ENCODE results near the gene XXYLT1. TPM values are rescaled to one million over a fixed set of nuclear protein-coding genes. Genes with fewer than 3 reads are reported as not detected.
A peak's percentile ranks its signal among the peaks of the same experiment; 100 is the strongest.

The XXYLT1 gene
- total and polyA plus RNA-seq, 2 of the 4 experiments (the other 2 are of a cell fraction) = 14.7 to 18.1 TPM

GRCh38 chr3:195207731-195208130, 63.2 kb downstream of the XXYLT1 start:
- in situ Hi-C loops (cut with MboI; ENCODE audit: low sequenced_read_pairs) (no loop called here), dilution Hi-C loops (cut with HindIII; ENCODE audit: low sequenced_read_pairs, unreplicated experiment) (no loop called here), intact Hi-C loops (cut with micrococcal nuclease) (no loop called here)
- Histone ChIP-seq H3K4me2 (ENCODE audit: low read depth, low read length) (no peak overlapping the region), H3K4me1 (ENCODE audit: control insufficient read depth, insufficient read depth, low read length) (peaks cover 41% of the 10 kb centered on the region), H3K18ac (ENCODE audit: low read depth, low read length) (peak overlapping the region; percentile 10; the same call in 1 of the 2 replicates), H3K27ac (ENCODE audit: insufficient read depth, low read length) (peak overlapping the region; percentile 13; the same call in 1 of the 2 replicates), H2BK15ac (ENCODE audit: low read depth, low read length) (peak overlapping the region; percentile 41; the same call in 1 of the 3 replicates), H4K20me1 (ENCODE audit: insufficient read depth, low read length) (no peaks in the 10 kb centered on the region), H3K79me1 (ENCODE audit: low read depth in 1 of 2, low read length in 2 of 2) (peaks cover 34 to 65% of the 10 kb centered on the region in 2 experiments), H3K23ac (ENCODE audit: low read depth, low read length) (peak overlapping the region; percentile 68), H2BK5ac (ENCODE audit: low read depth, low read length, poor library complexity, severe bottlenecking) (peak overlapping the region; percentile 15), H3K9me3 (ENCODE audit: control insufficient read depth, insufficient read depth, low read length) (no peaks in the 10 kb centered on the region; the same call in 1 of the 2 replicates), H2BK20ac (ENCODE audit: low read depth, low read length) (peak overlapping the region; percentile 21; the same call in 1 of the 2 replicates), H3K4me3 (ENCODE audit: insufficient read depth, low read depth, low read length) (no peak overlapping the region), H2AK5ac (ENCODE audit: low read depth, low read length) (peak overlapping the region; percentile 92), H3K9me1 (ENCODE audit: insufficient read depth, low read length) (peaks cover 25% of the 10 kb centered on the region), H3K36me3 (ENCODE audit: control insufficient read depth, insufficient read depth, low read length) (no peaks in the 10 kb centered on the region), H4K5ac (ENCODE audit: low read depth, low read length) (peak overlapping the region; percentile 2; the same call in 1 of the 2 replicates), H3K27me3 (ENCODE audit: control insufficient read depth, insufficient read depth, low read length) (no peaks in the 10 kb centered on the region), H3K9ac (ENCODE audit: low read depth, low read length) (no peak overlapping the region), H2AK9ac (replicated peaks; ENCODE audit: low read depth, low read length, poor library complexity) (peak overlapping the region; percentile 31), H2BK120ac (ENCODE audit: low read depth, low read length) (peak overlapping the region; percentile 97; the same call in 1 of the 2 replicates), H2AFZ (replicated peaks; ENCODE audit: low read length, poor library complexity) (no peak overlapping the region), H3K56ac (ENCODE audit: extremely low read depth, insufficient read depth, low read length) (no peak overlapping the region), H3K14ac (replicated peaks; ENCODE audit: low read depth, low read length) (0 out of 2 replicates have a peak overlapping the region, but pooled peaks have one; percentile 33), H3K4ac (ENCODE audit: low read depth, low read length) (peak overlapping the region; percentile 34), H4K91ac (ENCODE audit: insufficient read depth, low read depth, low read length) (peak overlapping the region; percentile 45), H4K8ac (ENCODE audit: low read depth in 2 of 2, low read length in 2 of 2) (peak overlapping the region; percentile 42 to 55; a peak in 2 of 4 replicates)
- no TSS peak for BruUV-seq (replicated peaks)
- TF ChIP-seq RCOR1 (IDR thresholded peaks at IDR 0.05; ENCODE audit: insufficient replicate concordance, low read length) (no peak), POLR2A (IDR thresholded peaks at IDR 0.05; ENCODE audit: low read depth, low read length) (no peak), FOS (IDR thresholded peaks at IDR 0.05; ENCODE audit: low read depth, low read length) (no peak), MXI1 (IDR thresholded peaks at IDR 0.05; ENCODE audit: borderline replicate concordance, low read depth, low read length) (no peak), CEBPB (IDR thresholded peaks at IDR 0.05; ENCODE audit: low read depth, low read length) (no peak), RFX5 (IDR thresholded peaks at IDR 0.05; ENCODE audit: low read depth, low read length) (no peak), RAD21 (IDR thresholded peaks at IDR 0.05; ENCODE audit: low read length) (no peak), NFE2L2 (IDR thresholded peaks at IDR 0.05; ENCODE audit: low read depth, low read length) (no peak), MAZ (IDR thresholded peaks at IDR 0.05; ENCODE audit: borderline replicate concordance, low read depth, low read length) (no peak), USF2 (IDR thresholded peaks at IDR 0.05; ENCODE audit: low read depth, low read length) (no peak)
- no peak for DNase-seq
- 32% methylated on average over 2 of the region's 3 CpGs; no CpG with 5 or more reads in 1 of the 2 experiments for WGBS, 2 experiments (ENCODE audit: extremely low coverage in 2 of 2, insufficient read length in 1 of 2)
- ATAC-seq (ENCODE audit: low read depth) = no peak
- ChIA-PET POLR2A (ENCODE audit: unreplicated experiment) (no interaction called here), CTCF (no interaction called here)

All from IMR-90 (cell line).